Right ventricle myocardium superior (tissue), 1 donor: Measurements from ENCODE around the gene FTO. TPM values are rescaled to one million over a fixed set of nuclear protein-coding genes. Genes with fewer than 3 reads are reported as not detected.
A peak's percentile ranks its signal among the peaks of the same experiment; 100 is the strongest.

ENCODE experiments used
- ATAC-seq: fragments of 200-7000 bp; cut with Tn5 transposase; one replicate; pipeline ENCODE4 v1.9.1; 2020; ENCODE audit warnings: mild to moderate bottlenecking; ENCODE audit not compliant: poor library complexity
- DNase-seq: peaks from one replicate; pipeline ENCODE4 v3.0.0-alpha.2; 2020
- intact Hi-C: fragments of 100-400 bp; cut with DNase I; formaldehyde crosslinking; loops from one replicate; pipeline ENCODE4 v1.11.2; 2022
- total RNA-seq: library from RNA; stranded (reverse); fragmentation: NEBNext Ultra II Directional; extraction: Animal tissue kit (Norgen Biotek cat#: 25700); gene quantifications from one replicate; pipeline ENCODE4 v1.2.1, GENCODE V29; 2021
- donor health status: DM: no; HTN: yes; CAD: no; lungs with severe emphysema.

FTO gene
- total RNA-seq, 1 donor from 2014 or later = 75.3 TPM

DNA sequence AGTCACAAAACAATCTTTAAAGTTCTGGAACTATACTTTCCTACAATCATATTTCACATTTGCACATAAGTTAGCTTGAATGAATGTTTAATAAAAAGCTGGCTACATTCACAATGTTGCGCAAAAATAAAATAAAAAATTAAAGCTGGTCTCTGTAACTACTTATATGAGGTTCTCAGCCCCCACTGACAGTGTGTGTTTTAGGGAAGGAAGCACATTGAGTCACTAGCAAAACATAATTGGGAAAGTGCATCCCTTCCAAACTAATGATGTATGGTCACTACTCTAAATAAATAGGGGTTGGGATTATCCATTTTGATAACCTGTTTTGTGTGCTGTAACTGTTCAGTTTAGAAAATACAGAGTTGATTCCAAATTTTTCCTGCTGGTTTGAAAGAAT, 330.7 kb downstream of the FTO start:
- DNase-seq = no peak
- intact Hi-C loops = no loop called here
- no peak for ATAC-seq

DNA sequence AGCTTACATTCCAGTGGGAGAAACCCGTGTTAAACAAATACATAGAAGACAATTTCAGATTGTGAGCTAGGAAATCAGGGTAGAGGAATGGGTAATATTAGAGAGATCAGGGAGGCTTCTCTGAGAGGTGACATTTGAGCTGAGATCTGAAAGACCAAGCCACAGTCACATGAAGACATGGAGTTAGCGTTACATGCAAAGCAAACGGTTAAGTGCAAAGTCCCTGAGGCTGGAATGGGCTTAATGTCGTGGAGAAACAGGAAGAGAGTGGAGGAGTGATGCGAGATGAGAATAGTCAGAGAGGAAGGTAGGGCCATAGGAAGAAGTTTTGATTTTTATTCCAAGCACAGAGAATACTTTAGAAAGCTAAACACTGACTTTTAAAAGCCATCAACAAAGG, 336.5 kb downstream of the FTO start:
- intact Hi-C loops = no loop called here
- ATAC-seq (no peak), DNase-seq (no peak)

- DNase-seq (no peak), ATAC-seq (no peak)
- intact Hi-C loops = no loop called here
Measured at GRCh38 chr16:54040975-54041374, 337.0 kb downstream of the FTO start.

DNA sequence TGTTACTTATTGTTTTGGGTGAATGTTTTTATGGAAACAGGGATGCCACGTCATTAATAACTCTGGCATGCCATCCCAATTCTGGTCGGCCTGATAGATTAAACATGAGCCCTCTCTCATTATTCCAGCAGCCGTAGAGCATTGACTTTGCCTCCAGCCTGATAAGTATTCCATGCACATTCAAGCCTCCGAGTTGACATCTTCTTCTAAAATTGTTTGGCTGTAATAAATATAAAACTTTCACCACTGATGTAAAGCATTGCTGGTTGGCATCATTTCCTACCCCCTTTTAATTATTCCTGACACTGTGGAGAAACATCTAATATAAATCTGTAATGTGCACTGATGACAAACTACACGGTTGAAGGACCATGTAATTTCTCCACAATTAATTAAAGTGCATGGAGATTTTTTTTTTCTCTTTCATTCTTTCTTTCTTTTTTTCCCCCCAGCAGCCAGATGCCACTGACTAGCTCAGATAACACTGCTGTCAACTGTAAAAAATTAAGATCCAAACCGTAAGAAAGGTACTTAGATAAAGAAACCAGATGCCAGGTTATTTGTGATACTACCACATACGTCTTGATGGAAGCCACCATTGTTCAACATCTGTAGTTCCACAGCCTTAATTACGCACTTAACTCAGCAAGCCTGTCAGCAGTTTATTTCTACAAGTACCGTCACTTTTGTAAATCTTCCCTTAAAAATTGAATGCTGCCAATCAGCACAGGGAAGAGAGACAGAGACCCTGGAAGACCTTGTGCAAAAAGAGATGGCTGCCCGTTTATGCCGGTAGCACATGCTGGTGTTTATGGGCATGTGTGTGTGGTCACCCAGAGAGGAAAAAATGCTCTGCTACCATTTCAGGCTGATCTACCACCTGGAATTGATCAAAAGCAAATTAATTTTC, 344.9 kb downstream of the FTO start:
- intact Hi-C loops = no loop called here

DNA sequence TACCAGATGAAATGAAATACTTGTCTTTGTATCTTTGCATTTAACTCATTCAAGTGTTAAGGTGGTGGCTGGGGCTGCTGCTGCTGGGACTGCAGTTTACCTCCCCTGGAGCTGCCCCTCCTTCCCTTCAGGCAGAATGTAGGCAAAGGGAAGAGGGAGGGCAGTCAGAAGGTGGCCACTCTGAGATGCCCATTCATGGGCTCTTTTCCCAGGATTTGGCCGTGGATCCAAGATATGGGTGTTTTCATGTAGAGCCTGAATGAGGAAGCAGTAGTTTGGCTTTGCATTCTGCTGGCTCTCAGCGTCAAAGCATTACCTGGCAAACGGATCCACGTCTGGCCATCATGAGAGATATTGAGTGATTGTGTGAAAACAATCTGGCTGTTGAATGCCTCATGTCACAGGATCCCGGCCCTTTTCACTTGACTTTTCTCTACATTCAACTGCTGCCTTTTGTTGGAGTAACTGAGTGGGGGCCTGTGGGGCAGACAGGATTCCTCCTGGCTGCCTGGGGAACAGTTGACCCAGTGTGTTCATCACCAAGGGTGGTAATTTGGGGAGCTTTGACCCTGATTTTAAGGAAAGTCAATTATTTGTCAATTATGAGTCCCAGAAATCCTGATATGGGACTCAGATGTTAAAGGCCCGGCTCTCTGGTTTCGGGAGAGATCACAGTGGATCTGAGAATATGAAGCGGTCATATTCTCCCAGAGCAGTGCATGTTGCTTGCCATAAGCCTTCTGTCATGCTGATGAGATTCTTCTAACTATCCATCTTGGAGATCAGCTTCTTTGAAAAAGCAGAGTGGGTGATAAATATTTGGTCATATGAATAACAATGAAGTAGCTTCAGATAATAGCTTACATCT, 345.9 kb downstream of the FTO start:
- no peak for DNase-seq
- intact Hi-C loops = no loop called here
- ATAC-seq = no peak

More for the DNA sequence above, 344.9 kb downstream of the FTO start:
- ATAC-seq (no peak), DNase-seq (no peak)

- DNase-seq = no peak
- ATAC-seq = no peak
- intact Hi-C loops = no loop called here
Measured at GRCh38 chr16:54050459-54051210, 346.7 kb downstream of the FTO start.

GRCh38 chr16:54051821-54052220, 347.9 kb downstream of the FTO start:
- ATAC-seq (no peak), DNase-seq (no peak)
- intact Hi-C loops = no loop called here

DNA sequence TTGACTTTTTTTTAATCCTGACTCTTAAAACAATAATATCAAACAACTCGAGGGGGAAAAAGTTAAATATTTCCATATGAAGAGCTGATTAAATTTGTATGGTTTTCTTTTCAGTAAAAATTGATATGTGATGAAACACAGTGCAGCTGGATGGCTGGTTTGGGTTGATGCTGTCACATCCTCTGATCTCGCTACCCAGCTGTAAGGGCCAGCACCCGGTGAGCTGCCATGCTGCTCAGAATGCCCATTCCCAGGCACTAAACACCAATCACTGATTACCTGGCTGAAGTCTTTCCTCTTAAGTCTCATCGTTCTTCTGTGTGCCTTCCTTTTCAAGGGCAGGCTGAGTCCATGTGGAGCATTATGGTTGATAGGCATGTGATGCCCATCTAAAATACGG, 348.3 kb downstream of the FTO start:
- ATAC-seq (no peak), DNase-seq (no peak)
- intact Hi-C loops = no loop called here

DNA sequence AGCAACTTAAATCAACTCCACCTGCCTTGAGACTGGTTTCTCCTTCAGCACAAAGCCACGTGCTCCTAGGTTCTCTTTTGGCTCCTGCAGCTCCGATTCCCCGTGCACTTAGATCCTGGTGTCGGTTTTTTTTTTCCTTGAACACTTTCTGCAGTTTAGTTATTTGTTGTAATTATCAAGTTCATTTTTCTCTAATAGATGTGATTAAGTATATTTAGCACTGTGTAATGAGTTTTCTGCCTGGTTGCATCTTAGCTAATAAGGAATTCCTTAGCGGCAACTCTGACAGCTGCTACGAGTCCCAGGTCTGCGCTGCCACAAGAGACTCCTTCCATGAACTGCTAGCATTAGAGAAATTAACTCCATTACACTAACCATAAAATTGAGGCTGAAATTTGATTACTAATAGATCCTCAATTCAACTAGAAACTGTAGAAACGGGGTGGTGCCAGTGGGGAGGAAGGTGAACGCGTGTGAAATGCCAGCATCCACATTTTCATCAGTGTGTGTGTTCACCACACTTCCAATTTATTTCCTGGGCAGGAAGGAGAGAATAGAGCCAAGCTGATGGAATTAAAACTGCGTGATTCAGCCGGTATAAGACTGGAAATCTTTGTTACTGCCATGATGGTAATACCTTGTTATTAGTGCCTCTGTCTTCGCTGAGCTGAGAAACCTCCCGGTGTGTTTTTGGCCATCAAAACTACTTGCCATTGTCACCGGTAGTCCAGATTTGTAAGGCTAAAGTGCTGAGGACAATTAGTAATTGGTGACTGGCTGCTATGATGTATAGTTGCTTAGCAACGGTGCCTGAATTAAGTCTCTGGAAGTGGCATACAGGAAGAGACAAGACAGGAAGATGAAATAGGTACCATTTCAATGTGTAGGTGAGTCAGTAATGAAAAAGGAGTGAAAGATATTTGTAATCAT, 350.2 kb downstream of the FTO start:
- intact Hi-C loops = no loop called here
- no peak for ATAC-seq
- DNase-seq = no peak

GRCh38 chr16:54055191-54055590, 351.2 kb downstream of the FTO start:
- no peak for ATAC-seq
- intact Hi-C loops = no loop called here
- no peak for DNase-seq

DNA sequence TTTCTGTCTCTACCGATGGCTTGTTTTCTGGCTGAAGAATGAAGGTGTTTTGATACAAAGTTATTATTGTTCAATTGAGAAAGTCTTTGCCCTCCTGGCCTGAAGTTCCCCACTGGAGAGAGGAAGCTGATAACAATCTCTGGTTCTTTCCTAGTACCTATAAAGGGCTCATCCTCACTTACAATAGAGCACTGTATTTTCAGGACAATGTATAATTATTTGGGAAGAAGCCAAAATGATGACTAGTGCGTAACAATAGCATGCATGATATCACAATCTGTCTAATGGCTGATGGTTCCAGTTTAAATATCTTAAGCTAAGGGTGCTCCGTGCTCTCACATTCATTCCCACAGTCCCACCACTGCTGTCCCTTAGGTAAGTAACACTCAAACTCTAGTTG, 351.9 kb downstream of the FTO start:
- intact Hi-C loops = no loop called here
- DNase-seq = no peak
- no peak for ATAC-seq

- no peak for ATAC-seq
- no peak for DNase-seq
- intact Hi-C loops = no loop called here
Measured at GRCh38 chr16:54056921-54057320, 353.0 kb downstream of the FTO start.

DNA sequence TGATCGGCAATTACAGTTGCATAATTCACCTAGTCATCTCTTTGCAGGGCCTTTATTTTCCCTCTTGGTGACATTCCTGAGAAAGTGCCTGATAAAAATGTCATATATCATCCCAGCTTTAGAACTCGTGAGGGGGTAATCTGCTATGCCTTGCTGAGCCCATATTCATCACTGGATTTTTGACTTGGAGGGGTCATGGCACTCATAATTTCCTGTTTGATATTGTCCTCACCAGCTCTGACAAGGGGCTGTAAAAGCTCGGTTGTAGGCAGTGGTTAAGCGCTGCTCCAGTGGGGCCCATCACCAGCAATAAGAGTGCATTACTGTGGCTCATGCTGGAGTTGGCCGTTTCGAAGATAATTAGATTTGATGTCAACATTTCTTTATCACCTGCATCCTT, 355.4 kb downstream of the FTO start:
- intact Hi-C loops = no loop called here
- DNase-seq (no peak), ATAC-seq (no peak)

DNA sequence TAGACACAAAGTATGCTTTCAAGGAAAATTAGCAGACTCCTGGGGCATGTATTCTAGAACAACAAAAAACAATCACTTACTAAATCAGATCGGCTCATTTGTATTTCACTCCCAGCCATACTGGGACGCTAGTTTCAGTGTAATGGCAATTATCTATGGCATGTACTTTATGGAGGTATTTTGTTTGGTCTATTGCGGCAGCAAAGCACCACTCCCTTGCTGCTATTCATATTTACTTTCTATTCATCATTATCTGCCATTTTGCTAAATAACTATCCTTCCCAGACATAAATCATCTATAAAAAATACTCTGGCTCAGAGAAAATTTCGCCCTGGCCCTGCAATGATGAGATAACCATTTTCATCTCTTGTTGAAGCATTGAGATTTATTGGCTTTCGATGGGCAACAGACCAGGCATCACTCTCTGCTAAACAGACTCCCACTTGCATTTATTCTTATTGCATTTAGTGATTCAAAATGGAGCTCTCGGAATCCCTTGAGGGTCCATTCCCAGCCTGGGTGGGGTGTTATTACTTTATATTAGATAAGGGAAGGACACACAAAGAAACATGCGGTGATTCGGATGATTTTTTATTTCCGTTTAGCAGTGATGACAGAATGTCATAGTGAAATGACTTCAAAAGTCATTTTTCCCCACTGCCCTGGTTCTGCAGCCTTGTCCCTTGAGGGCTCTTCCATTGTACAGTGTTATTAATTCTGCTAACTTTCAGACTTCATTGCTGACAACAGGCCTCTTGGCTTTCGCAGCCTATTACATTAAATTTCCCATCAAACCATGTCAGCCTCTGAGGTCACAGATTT, 356.9 kb downstream of the FTO start:
- intact Hi-C loops = no loop called here
- DNase-seq (no peak), ATAC-seq (no peak)

DNA sequence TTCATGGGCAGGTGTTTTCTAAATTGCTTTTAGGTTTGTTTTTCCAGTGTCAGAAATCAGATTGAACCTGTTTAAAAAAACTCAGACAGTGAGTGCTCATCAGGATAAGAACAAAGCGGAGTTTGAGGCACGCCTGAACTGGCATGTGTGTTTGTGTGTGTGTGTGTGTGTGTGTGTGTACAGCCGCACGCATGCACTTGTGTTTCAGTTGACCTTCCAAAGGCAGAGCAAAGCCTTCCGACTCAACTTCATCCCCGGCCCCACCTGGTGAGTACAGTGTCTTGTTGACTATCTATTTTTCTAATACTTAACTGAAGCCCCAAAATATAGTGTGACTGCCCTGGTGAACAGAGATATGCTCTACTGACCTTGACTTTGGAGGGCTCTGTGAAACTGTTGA, 357.5 kb downstream of the FTO start:
- intact Hi-C loops = no loop called here
- ATAC-seq (no peak), DNase-seq (no peak)

- peak; percentile 21 for ATAC-seq
- no peak for DNase-seq
- intact Hi-C loops = no loop called here
Measured at GRCh38 chr16:54062361-54063278, 358.7 kb downstream of the FTO start.
